Posterior cingulate gyrus (tissue), 11 donors: ENCODE results near the gene SUGCT.
"Not testable (repeated sequence)": the region's sequence is repeated elsewhere in the genome, so short reads cannot be mapped to it uniquely, and the experiment has no call there.

Experiments
- DNase-seq, 10 donors: peaks; one replicate each; pipeline versions ENCODE4 v3.0.0 to v3.0.0-alpha.2; 2020 to 2021; ENCODE audit warnings: mixed read lengths in 3 of 10
- intact Hi-C: fragments of 100-400 bp; cut with DNase I; formaldehyde crosslinking; loops from one replicate; pipeline ENCODE4 v1.15.1; 2023

SUGCT gene

GRCh38 chr7:40644454-40645188 lies 509.8 kb downstream of the SUGCT start:
- intact Hi-C loops = no loop called here
- DNase-seq = peak in 2 of 10 donors; percentile 64 to 82

- DNase-seq = no peak
- intact Hi-C loops = no loop called here
Observed at GRCh38 chr7:40645197-40645596, 510.4 kb downstream of the SUGCT start.

- no peak for DNase-seq
- intact Hi-C loops = no loop called here
Observed at GRCh38 chr7:40646717-40647116, 511.9 kb downstream of the SUGCT start.

GRCh38 chr7:40647719-40648118 lies 512.9 kb downstream of the SUGCT start:
- no peak for DNase-seq
- intact Hi-C loops = no loop called here

- intact Hi-C loops = no loop called here
- DNase-seq = no peak
Observed at GRCh38 chr7:40649247-40649646, 514.4 kb downstream of the SUGCT start.

GRCh38 chr7:40650903-40651302 lies 516.1 kb downstream of the SUGCT start:
- intact Hi-C loops, DNase-seq: not testable (repeated sequence)

GRCh38 chr7:40654171-40654570 lies 519.4 kb downstream of the SUGCT start:
- no peak for DNase-seq
- intact Hi-C loops = no loop called here

- intact Hi-C loops = no loop called here
- DNase-seq = no peak
Observed at GRCh38 chr7:40655426-40655825, 520.6 kb downstream of the SUGCT start.

GRCh38 chr7:40656349-40656748 lies 521.5 kb downstream of the SUGCT start:
- DNase-seq = no peak
- intact Hi-C loops = no loop called here

GRCh38 chr7:40658729-40659128 lies 523.9 kb downstream of the SUGCT start:
- intact Hi-C loops = no loop called here
- no peak for DNase-seq

GRCh38 chr7:40659231-40659630 lies 524.4 kb downstream of the SUGCT start:
- intact Hi-C loops = no loop called here

GRCh38 chr7:40673285-40673684 lies 538.5 kb downstream of the SUGCT start:
- intact Hi-C loops = no loop called here
- no peak for DNase-seq

More at GRCh38 chr7:40659231-40659630, 524.4 kb downstream of the SUGCT start:
- DNase-seq = no peak

GRCh38 chr7:40674316-40674715 lies 539.5 kb downstream of the SUGCT start:
- intact Hi-C loops = no loop called here
- DNase-seq = no peak

- no peak for DNase-seq
- intact Hi-C loops = no loop called here
Observed at GRCh38 chr7:40675741-40676140, 540.9 kb downstream of the SUGCT start.

- DNase-seq = no peak
- intact Hi-C loops = no loop called here
Observed at GRCh38 chr7:40676221-40676620, 541.4 kb downstream of the SUGCT start.

GRCh38 chr7:40680657-40681056 lies 545.9 kb downstream of the SUGCT start:
- DNase-seq = no peak
- intact Hi-C loops = no loop called here

- intact Hi-C loops = no loop called here
- no peak for DNase-seq
Observed at GRCh38 chr7:40682696-40683095, 547.9 kb downstream of the SUGCT start.

- intact Hi-C loops = no loop called here
- DNase-seq = no peak
Observed at GRCh38 chr7:40694026-40694809, 559.4 kb downstream of the SUGCT start.

GRCh38 chr7:40694991-40695390 lies 560.2 kb downstream of the SUGCT start:
- intact Hi-C loops = no loop called here

GRCh38 chr7:40697653-40698052 lies 562.8 kb downstream of the SUGCT start:
- intact Hi-C loops = no loop called here
- DNase-seq = no peak

More at GRCh38 chr7:40694991-40695390, 560.2 kb downstream of the SUGCT start:
- no peak for DNase-seq

GRCh38 chr7:40698214-40698920 lies 563.6 kb downstream of the SUGCT start:
- DNase-seq = no peak
- intact Hi-C loops = no loop called here
